Measurements from ENCODE around the gene ECE1. TPM values are rescaled to one million over a fixed set of nuclear protein-coding genes. Genes with fewer than 3 reads are reported as not detected.

Gene ECE1
- total and polyA plus RNA-seq, 2 of the 13 experiments (the other 11 are each of a cell fraction or from before 2014, with no cell fraction given), result 13.5 to 21.2 TPM

- POLR2A ChIA-PET, result interaction anchor here (1.0 to 3.4 kb wide), 15 partner anchors 9 to 714 kb away, joined by 3 to 43 read pairs (median 5); partner anchors contain the start of gene CDC42
- intact Hi-C loops (cut with micrococcal nuclease; ENCODE audit: unreplicated experiment), result loop anchor here (5.0 kb wide), 1 partner anchor 71 kb away; no protein-coding TSS in a partner anchor
- Histone ChIP-seq H3K4me2 (ENCODE audit: low read depth, low read length) (peak overlapping the region; percentile 68), H3K27ac (ENCODE audit: extremely low read length, insufficient read depth, low read length) (peak overlapping the region; percentile 48), H4K20me1 (ENCODE audit: insufficient read depth, low read length) (peaks cover 3% of the 10 kb centered on the region), H3K9ac (ENCODE audit: insufficient read depth, low read depth, low read length) (0 out of 2 replicates have a peak overlapping the region, but pooled peaks have one; percentile 5), H3K79me2 (ENCODE audit: insufficient read depth, low read length) (peaks cover 15% of the 10 kb centered on the region), H2AFZ (ENCODE audit: low read length) (no peak overlapping the region), H3K4me1 (ENCODE audit: insufficient read depth, low read length) (peaks cover 96% of the 10 kb centered on the region), H3K27me3 (ENCODE audit: control insufficient read depth in 1 of 2, insufficient read depth in 2 of 2, low read length in 2 of 2) (no peaks in the 10 kb centered on the region), H3K4me3 (replicated peaks in 1 of 3; ENCODE audit: insufficient read depth in 1 of 3, low read depth in 2 of 3, low read length in 3 of 3) (peak overlapping the region in 1 of 3 experiments; percentile 26; a peak in 2 of 6 replicates), H3K9me3 (ENCODE audit: low read length) (no peaks in the 10 kb centered on the region), H3K36me3 (replicated peaks in 1 of 2; ENCODE audit: control insufficient read depth in 1 of 2, insufficient read depth in 2 of 2, low read length in 2 of 2) (no peaks in the 10 kb centered on the region)
- in situ Hi-C loops (cut with HindIII; ENCODE audit: extremely low pct_ligation_motif_present, low pct_unique_long_range_greater_than_20kb), result no loop called here
- FAIRE-seq (peak; percentile 93), DNase-seq (ENCODE audit: low spot score) (peak; percentile 91), ATAC-seq (peak; percentile 91)
- CTCF ChIA-PET (ENCODE audit: low intra/inter-chr PET ratio, low total read pairs), result no interaction called here
- no TSS peak for BruUV-seq (replicated peaks)
- 5% methylated on average over 10 of the region's 10 CpGs for WGBS (ENCODE audit: low lambda C conversion rate)
- no peak for TF ChIP-seq NONO (IDR thresholded peaks at IDR 0.05)
- TF ChIP-seq NONO (CRISPR knock-in tag; conservative IDR thresholded peaks at IDR 0.05), result no peak; the same call in 1 of the 2 replicates
- no peak for TF ChIP-seq MLLT10 (CRISPR knock-in tag; IDR thresholded peaks at IDR 0.05)
- peak; percentile 46; the same call in 1 of the 2 replicates for TF ChIP-seq NR1H2 (CRISPR knock-in tag; IDR thresholded peaks at IDR 0.05; ENCODE audit: borderline replicate concordance, low read depth)
- TF ChIP-seq DRAP1 (CRISPR knock-in tag; IDR thresholded peaks at IDR 0.05), result peak; percentile 50
- peak; percentile 85 for TF ChIP-seq ZNF770 (CRISPR knock-in tag; IDR thresholded peaks at IDR 0.05)
- no peak for TF ChIP-seq ZFP82 (CRISPR knock-in tag; IDR thresholded peaks at IDR 0.05; ENCODE audit: borderline replicate concordance)
- TF ChIP-seq KDM5B (CRISPR knock-in tag; IDR thresholded peaks at IDR 0.05; ENCODE audit: borderline replicate concordance), result no peak; the same call in 1 of the 2 replicates
- TF ChIP-seq ZSCAN12 (CRISPR knock-in tag; IDR thresholded peaks at IDR 0.05), result no peak
- no peak for TF ChIP-seq ZSCAN20 (CRISPR knock-in tag; IDR thresholded peaks at IDR 0.05; ENCODE audit: borderline replicate concordance)
- TF ChIP-seq MLXIP (CRISPR knock-in tag; IDR thresholded peaks at IDR 0.05; ENCODE audit: borderline replicate concordance), result no peak
- TF ChIP-seq SMARCC2 (IDR thresholded peaks at IDR 0.05), result no peak
- TF ChIP-seq ZNF281 (CRISPR knock-in tag; IDR thresholded peaks at IDR 0.05; ENCODE audit: borderline replicate concordance), result peak; percentile 68; the same call in 1 of the 2 replicates
- TF ChIP-seq SOX6 (IDR thresholded peaks at IDR 0.05), result no peak
- peak; percentile 89 for TF ChIP-seq SOX6 (CRISPR knock-in tag; IDR thresholded peaks at IDR 0.05)
- peak; percentile 73 for TF ChIP-seq DMAP1 (CRISPR knock-in tag; IDR thresholded peaks at IDR 0.05)
These were observed 48.5 kb upstream of the ECE1 start for GRCh38 chr1:21338573-21339355.

Measured in HepG2 (cell line).